Suprapubic skin (tissue), 3 donors: ENCODE results near the gene HPSE2.

Source experiments
- CTCF ChIP-seq, 2 donors: fragments of 200-600 bp in 1 of 2; fragments of 450-650 bp in 1 of 2; sonication (generic) in 1 of 2; IDR thresholded peaks; one replicate each; pipeline ENCODE4 v1.5.1; 2016 to 2019; ENCODE audit warnings: antibody characterized with exemption in 2 of 2, mild to moderate bottlenecking in 1 of 2, moderate library complexity in 1 of 2
- POLR2A ChIP-seq, 2 donors: fragments of 450-650 bp; IDR thresholded peaks; one replicate each; pipeline ENCODE4 v1.6.1; 2017; ENCODE audit warnings: antibody characterized with exemption in 2 of 2, mild to moderate bottlenecking in 2 of 2, moderate library complexity in 2 of 2

- TF ChIP-seq CTCF (IDR thresholded peaks at IDR 0.05) (no peak), POLR2A (IDR thresholded peaks at IDR 0.05) (no peak)
Measured at GRCh38 chr10:98470850-98471249, 764.8 kb downstream of the HPSE2 start.
